H9 (cell line): ENCODE measurements around the gene CHST13. TPM values are rescaled to one million over a fixed set of nuclear protein-coding genes. Genes with fewer than 3 reads are reported as not detected.
A peak's percentile ranks its signal among the peaks of the same experiment; 100 is the strongest.

Experiments
- DNase-seq: peaks from one replicate; pipeline ENCODE4 v3.0.0-alpha.2; 2017
- H2AFZ ChIP-seq: one replicate; pipeline ENCODE4 v1.6.1; 2013; ENCODE audit warnings: mild to moderate bottlenecking, low read length, control low read depth, moderate library complexity
- H2AK5ac ChIP-seq: 2 replicates; pipeline ENCODE4 v1.6.1; 2013; ENCODE audit warnings: low read length, control low read depth, mixed read lengths; ENCODE audit not compliant: insufficient read length
- H2BK120ac ChIP-seq: one replicate; pipeline ENCODE4 v1.6.1; 2013; ENCODE audit warnings: low read depth, mild to moderate bottlenecking, low read length, control low read depth, inconsistent platforms; ENCODE audit not compliant: poor library complexity, severe bottlenecking
- H2BK12ac ChIP-seq: 2 replicates; pipeline ENCODE4 v1.6.1; 2013; ENCODE audit warnings: low read length, control low read depth, mixed read lengths, low read depth; ENCODE audit not compliant: insufficient read length
- H2BK15ac ChIP-seq: 2 replicates; pipeline ENCODE4 v1.6.1; 2013; ENCODE audit warnings: low read depth, low read length, control low read depth
- H2BK20ac ChIP-seq: one replicate; pipeline ENCODE4 v1.6.1; 2013; ENCODE audit warnings: low read depth, mild to moderate bottlenecking, low read length, control low read depth, inconsistent platforms; ENCODE audit not compliant: poor library complexity, severe bottlenecking
- H2BK5ac ChIP-seq: 2 replicates; pipeline ENCODE4 v1.6.1; 2013; ENCODE audit warnings: low read length, control low read depth, mixed read lengths; ENCODE audit not compliant: insufficient read length
- H3K14ac ChIP-seq: 2 replicates; pipeline ENCODE4 v1.6.1; 2013; ENCODE audit warnings: low read length, control low read depth; ENCODE audit not compliant: insufficient read depth
- H3K18ac ChIP-seq: 2 replicates; pipeline ENCODE4 v1.6.1; 2013; ENCODE audit warnings: low read depth, mild to moderate bottlenecking, mixed read lengths, low read length, control low read depth; ENCODE audit not compliant: insufficient read length
- H3K23ac ChIP-seq: 2 replicates; pipeline ENCODE4 v1.6.1; 2013; ENCODE audit warnings: low read length, control low read depth, mixed read lengths, low read depth; ENCODE audit not compliant: insufficient read length
- H3K23me2 ChIP-seq: 2 replicates; pipeline ENCODE4 v1.6.1; 2013; ENCODE audit warnings: low read depth, mild to moderate bottlenecking, mixed read lengths, low read length, control low read depth; ENCODE audit not compliant: insufficient read length, poor library complexity, severe bottlenecking
- H3K27ac ChIP-seq: 2 replicates; pipeline ENCODE4 v1.5.1; 2013; ENCODE audit warnings: low read length, control low read depth, mixed read lengths, low read depth; ENCODE audit not compliant: insufficient read length
- H3K27me3 ChIP-seq: 2 replicates; pipeline ENCODE4 v1.6.1; 2013; ENCODE audit warnings: low read length, control low read depth, inconsistent platforms; ENCODE audit not compliant: insufficient read depth
- H3K4ac ChIP-seq: 2 replicates; pipeline ENCODE4 v1.6.1; 2013; ENCODE audit warnings: low read depth, mild to moderate bottlenecking, control low read depth, inconsistent platforms, low read length, moderate library complexity
- H3K4me1 ChIP-seq: 2 replicates; pipeline ENCODE4 v1.6.1; 2013; ENCODE audit warnings: low read length, control low read depth, inconsistent platforms; ENCODE audit not compliant: insufficient read depth
- H3K4me2 ChIP-seq: 2 replicates; pipeline ENCODE4 v1.6.1; 2013; ENCODE audit warnings: low read length, control low read depth, mixed read lengths; ENCODE audit not compliant: insufficient read length, insufficient read depth
- H3K56ac ChIP-seq: 2 replicates; pipeline ENCODE4 v1.6.1; 2013; ENCODE audit warnings: low read depth, mild to moderate bottlenecking, mixed read lengths, low read length, control low read depth; ENCODE audit not compliant: insufficient read length
- H3K79me1 ChIP-seq: 2 replicates; pipeline ENCODE4 v1.6.1; 2013; ENCODE audit warnings: low read depth, mild to moderate bottlenecking, moderate library complexity, low read length, control low read depth, inconsistent platforms; ENCODE audit not compliant: insufficient read depth, poor library complexity, severe bottlenecking
- H3K79me2 ChIP-seq: 2 replicates; pipeline ENCODE4 v1.6.1; 2013; ENCODE audit warnings: low read length, control low read depth, inconsistent platforms; ENCODE audit not compliant: insufficient read depth
- H3K9ac ChIP-seq: 2 replicates; pipeline ENCODE4 v1.6.1; 2013; ENCODE audit warnings: low read length, control low read depth, mixed read lengths; ENCODE audit not compliant: insufficient read length; ENCODE audit errors: extremely low read depth
- H3K9me3 ChIP-seq: one replicate; pipeline ENCODE4 v1.6.1; 2013; ENCODE audit warnings: low read depth, low read length, inconsistent platforms; ENCODE audit not compliant: control insufficient read depth
- H3T11ph ChIP-seq: one replicate; pipeline ENCODE4 v1.6.1; 2013; ENCODE audit warnings: mild to moderate bottlenecking, low read length, control low read depth, inconsistent platforms
- H4K20me1 ChIP-seq: one replicate; pipeline ENCODE4 v1.6.1; 2013; ENCODE audit not compliant: control insufficient read depth, insufficient read length, insufficient read depth
- H4K5ac ChIP-seq: 2 replicates; pipeline ENCODE4 v1.6.1; 2013; ENCODE audit warnings: low read depth, mild to moderate bottlenecking, mixed read lengths, low read length, control low read depth; ENCODE audit not compliant: insufficient read length
- H4K8ac ChIP-seq: replicated peaks from 2 replicates; pipeline ENCODE4 v1.6.1; 2013; ENCODE audit warnings: low read length, control low read depth, mixed read lengths, low read depth; ENCODE audit not compliant: insufficient read length
- H4K91ac ChIP-seq: 2 replicates; pipeline ENCODE4 v1.6.1; 2013; ENCODE audit warnings: low read depth, mild to moderate bottlenecking, moderate library complexity, mixed read lengths, low read length, control low read depth; ENCODE audit not compliant: insufficient read length
- H3K27ac Mint-ChIP-seq, 3 experiments: 2 replicates in 2 of 3; 3 replicates in 1 of 3; pipeline ENCODE4 v1.8.0; 2020 to 2021; ENCODE audit warnings: mixed read lengths in 3 of 3, mild to moderate bottlenecking in 1 of 3, moderate library complexity in 1 of 3
- H3K27me3 Mint-ChIP-seq: 2 replicates; pipeline ENCODE4 v1.8.0; 2021; ENCODE audit warnings: low read depth, mild to moderate bottlenecking, moderate library complexity, mixed read lengths
- H3K36me3 Mint-ChIP-seq, 3 experiments: 2 replicates in 2 of 3; 3 replicates in 1 of 3; pipeline ENCODE4 v1.8.0; 2020 to 2021; ENCODE audit warnings: low read depth in 3 of 3, mixed read lengths in 3 of 3; ENCODE audit not compliant: insufficient read depth in 1 of 3
- H3K4me1 Mint-ChIP-seq, 2 experiments: 2 replicates each; pipeline ENCODE4 v1.8.0; 2020; ENCODE audit warnings: mixed read lengths in 2 of 2
- H3K4me3 Mint-ChIP-seq, 2 experiments: 2 replicates in 1 of 2; 3 replicates in 1 of 2; pipeline ENCODE4 v1.8.0; 2020 to 2021; ENCODE audit warnings: mild to moderate bottlenecking in 2 of 2, mixed read lengths in 2 of 2, moderate library complexity in 1 of 2
- H3K9me3 Mint-ChIP-seq, 2 experiments: 2 replicates in 1 of 2; 3 replicates in 1 of 2; pipeline ENCODE4 v1.8.0; 2020; ENCODE audit warnings: mild to moderate bottlenecking in 2 of 2, mixed read lengths in 2 of 2, moderate library complexity in 1 of 2
- WGBS: extraction: QIAGEN DNeasy Blood & Tissue Kit; methylation state at CpG from one replicate; pipeline ENCODE4 v1.1.7; 2013; ENCODE audit warnings: missing lambda C conversion rate, low lambda C conversion rate, mixed read lengths; ENCODE audit not compliant: insufficient read length; ENCODE audit errors: extremely low coverage; 5-methylcytosine and 5-hydroxymethylcytosine counted together
- total RNA-seq: library from RNA; stranded (reverse); gene quantifications from 2 replicates; pipeline ENCODE4 v1.2.1, GENCODE V29; 2021
- TF ChIP-seq, protein P1 (sequence below): fragments of 200-600 bp; sonication (generic); conservative IDR thresholded peaks from 3 replicates; pipeline ENCODE4 v1.8.0; 2021; ENCODE audit warnings: antibody characterized with exemption, mild to moderate bottlenecking

CHST13 gene
- total RNA-seq, 1 experiment from 2014 or later = 0.85 TPM

DNA sequence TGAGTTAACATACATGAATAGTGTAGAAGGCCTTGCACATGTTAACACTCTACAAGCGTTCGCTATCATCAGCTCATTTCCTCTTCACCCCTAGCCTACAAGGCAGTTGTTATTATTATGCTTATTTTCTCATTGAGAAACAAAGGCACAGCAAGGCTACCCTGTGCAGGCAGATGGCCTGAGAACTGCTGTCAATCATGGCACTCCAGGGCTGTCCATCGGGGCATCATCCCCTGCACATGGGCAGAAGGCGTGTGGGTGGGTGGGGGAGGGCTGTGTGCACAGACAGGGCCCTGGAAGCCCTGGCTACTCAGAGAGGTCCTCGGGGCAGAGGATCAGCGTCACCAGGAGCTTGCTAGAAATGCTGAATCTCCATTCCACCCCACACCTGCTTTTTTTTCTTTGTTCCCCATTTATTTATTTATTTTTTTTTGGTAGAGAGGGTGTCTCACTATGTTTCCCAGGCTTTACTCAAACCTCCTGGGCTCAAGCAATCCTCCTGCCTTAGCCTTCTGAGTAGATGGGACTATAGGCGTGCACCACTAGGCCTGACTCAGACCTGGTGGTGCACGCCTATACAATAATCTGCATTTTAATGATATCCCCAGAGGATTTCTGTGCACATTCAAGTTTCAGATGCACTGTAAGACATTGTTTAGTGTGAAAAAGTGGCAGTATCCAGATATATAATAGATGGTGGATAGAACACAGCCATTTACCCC is 38.6 kb upstream of the CHST13 start:
- Mint-ChIP-seq H3K4me1 (peaks cover 29 to 37% of the 10 kb centered on the region in 2 experiments), H3K27ac (no peak overlapping the region)
- H3K18ac ChIP-seq = no peak overlapping the region

More for the DNA sequence above, 38.6 kb upstream of the CHST13 start:
- no peak overlapping the region for H2BK5ac ChIP-seq
- H3K79me1 ChIP-seq = no peaks in the 10 kb centered on the region
- H2BK15ac ChIP-seq = no peak overlapping the region
- no CpG with 5 or more reads among the region's 8 CpGs for WGBS
- TF ChIP-seq, protein P1, sequence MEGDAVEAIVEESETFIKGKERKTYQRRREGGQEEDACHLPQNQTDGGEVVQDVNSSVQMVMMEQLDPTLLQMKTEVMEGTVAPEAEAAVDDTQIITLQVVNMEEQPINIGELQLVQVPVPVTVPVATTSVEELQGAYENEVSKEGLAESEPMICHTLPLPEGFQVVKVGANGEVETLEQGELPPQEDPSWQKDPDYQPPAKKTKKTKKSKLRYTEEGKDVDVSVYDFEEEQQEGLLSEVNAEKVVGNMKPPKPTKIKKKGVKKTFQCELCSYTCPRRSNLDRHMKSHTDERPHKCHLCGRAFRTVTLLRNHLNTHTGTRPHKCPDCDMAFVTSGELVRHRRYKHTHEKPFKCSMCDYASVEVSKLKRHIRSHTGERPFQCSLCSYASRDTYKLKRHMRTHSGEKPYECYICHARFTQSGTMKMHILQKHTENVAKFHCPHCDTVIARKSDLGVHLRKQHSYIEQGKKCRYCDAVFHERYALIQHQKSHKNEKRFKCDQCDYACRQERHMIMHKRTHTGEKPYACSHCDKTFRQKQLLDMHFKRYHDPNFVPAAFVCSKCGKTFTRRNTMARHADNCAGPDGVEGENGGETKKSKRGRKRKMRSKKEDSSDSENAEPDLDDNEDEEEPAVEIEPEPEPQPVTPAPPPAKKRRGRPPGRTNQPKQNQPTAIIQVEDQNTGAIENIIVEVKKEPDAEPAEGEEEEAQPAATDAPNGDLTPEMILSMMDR = no peak
- Mint-ChIP-seq H3K4me3 (peak overlapping the region in 1 of 2 experiments; percentile 35; a peak in 1 of 5 replicates), H3K36me3 (no peaks in the 10 kb centered on the region), H3K9me3 (no peaks in the 10 kb centered on the region; a peak in 1 of 5 replicates), H3K27me3 (peaks cover 8% of the 10 kb centered on the region)
- no peak overlapping the region for H3K56ac ChIP-seq
- H4K5ac ChIP-seq = no peak overlapping the region
- H3K23ac ChIP-seq = no peak overlapping the region
- H2BK20ac ChIP-seq = no peak overlapping the region
- no peak overlapping the region for H3T11ph ChIP-seq
- no peaks in the 10 kb centered on the region for H4K20me1 ChIP-seq
- no peak overlapping the region for H2BK12ac ChIP-seq
- no peaks in the 10 kb centered on the region for H3K23me2 ChIP-seq
- H3K27ac ChIP-seq = no peak overlapping the region
- H2AK5ac ChIP-seq = no peak overlapping the region
- no peak overlapping the region for H2BK120ac ChIP-seq
- no peak overlapping the region for H3K14ac ChIP-seq
- H4K8ac ChIP-seq = no peak overlapping the region
- no peak overlapping the region for H4K91ac ChIP-seq
- H3K27me3 ChIP-seq = no peaks in the 10 kb centered on the region
- DNase-seq = no peak
- no peak overlapping the region for H3K9ac ChIP-seq
- H2AFZ ChIP-seq = no peak overlapping the region
- no peaks in the 10 kb centered on the region for H3K9me3 ChIP-seq
- H3K79me2 ChIP-seq = no peaks in the 10 kb centered on the region
- no peak overlapping the region for H3K4ac ChIP-seq
- no peak overlapping the region for H3K4me2 ChIP-seq
- peaks cover 8% of the 10 kb centered on the region; the same call in 1 of the 2 replicates for H3K4me1 ChIP-seq
